Measurements from ENCODE around the gene ZIC5.

DNA sequence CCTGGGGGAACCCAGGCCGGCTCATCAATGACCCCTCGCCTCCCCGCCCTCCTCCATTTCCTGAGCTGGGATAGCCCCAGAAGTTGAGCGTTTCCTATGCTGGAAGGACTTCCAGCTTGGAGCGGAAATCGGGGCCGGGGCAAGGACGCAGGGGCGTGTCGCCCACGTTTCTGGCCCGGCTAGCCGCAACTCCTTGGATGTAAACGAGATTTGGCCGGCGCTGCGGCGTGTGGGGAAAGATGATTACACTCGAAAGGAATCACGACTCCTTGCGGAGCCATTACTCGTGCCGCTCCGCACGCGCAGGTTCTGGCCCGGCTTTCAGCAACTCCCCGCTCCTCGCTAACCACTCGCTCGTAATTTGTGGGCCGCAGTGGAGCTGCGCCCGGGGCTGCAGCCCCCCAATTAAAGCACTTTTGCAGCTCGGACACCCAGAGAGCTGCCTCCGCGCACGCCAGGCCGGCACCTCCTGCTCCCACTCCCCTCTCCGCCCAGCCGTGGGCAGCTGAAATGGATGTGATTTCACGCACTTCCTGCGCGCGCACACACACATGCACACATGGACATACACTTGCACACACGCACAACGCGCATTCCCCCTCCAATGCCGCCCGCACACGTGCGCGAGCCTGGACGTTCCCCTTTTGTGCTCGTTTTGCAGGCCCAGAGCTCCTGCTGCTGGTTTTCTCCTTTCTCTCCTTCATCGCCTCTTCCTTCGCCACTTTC is 15.7 kb downstream of the ZIC5 start:
- TF ChIP-seq, protein P1, sequence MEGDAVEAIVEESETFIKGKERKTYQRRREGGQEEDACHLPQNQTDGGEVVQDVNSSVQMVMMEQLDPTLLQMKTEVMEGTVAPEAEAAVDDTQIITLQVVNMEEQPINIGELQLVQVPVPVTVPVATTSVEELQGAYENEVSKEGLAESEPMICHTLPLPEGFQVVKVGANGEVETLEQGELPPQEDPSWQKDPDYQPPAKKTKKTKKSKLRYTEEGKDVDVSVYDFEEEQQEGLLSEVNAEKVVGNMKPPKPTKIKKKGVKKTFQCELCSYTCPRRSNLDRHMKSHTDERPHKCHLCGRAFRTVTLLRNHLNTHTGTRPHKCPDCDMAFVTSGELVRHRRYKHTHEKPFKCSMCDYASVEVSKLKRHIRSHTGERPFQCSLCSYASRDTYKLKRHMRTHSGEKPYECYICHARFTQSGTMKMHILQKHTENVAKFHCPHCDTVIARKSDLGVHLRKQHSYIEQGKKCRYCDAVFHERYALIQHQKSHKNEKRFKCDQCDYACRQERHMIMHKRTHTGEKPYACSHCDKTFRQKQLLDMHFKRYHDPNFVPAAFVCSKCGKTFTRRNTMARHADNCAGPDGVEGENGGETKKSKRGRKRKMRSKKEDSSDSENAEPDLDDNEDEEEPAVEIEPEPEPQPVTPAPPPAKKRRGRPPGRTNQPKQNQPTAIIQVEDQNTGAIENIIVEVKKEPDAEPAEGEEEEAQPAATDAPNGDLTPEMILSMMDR (IDR thresholded peaks at IDR 0.05), result no peak
- no peak for TF ChIP-seq POLR2A (IDR thresholded peaks at IDR 0.05)
